Trophoblast cell (in vitro differentiated cells and primary cell): Measurements from ENCODE around the gene FYN.

Experiments
- DNase-seq, 2 donors: peaks; one replicate each; pipeline ENCODE4 v3.0.0-alpha.2; 2016
- H2AFZ ChIP-seq: 2 replicates; pipeline ENCODE4 v1.6.1; 2013; ENCODE audit warnings: low read length, moderate library complexity, mild to moderate bottlenecking; ENCODE audit not compliant: insufficient read depth, poor library complexity
- H2AK5ac ChIP-seq: 2 replicates; pipeline ENCODE4 v1.6.1; 2013; ENCODE audit warnings: mild to moderate bottlenecking, low read length
- H2BK120ac ChIP-seq: 2 replicates; pipeline ENCODE4 v1.6.1; 2013; ENCODE audit warnings: low read length, mild to moderate bottlenecking, moderate library complexity; ENCODE audit not compliant: insufficient read depth, poor library complexity
- H2BK12ac ChIP-seq: 2 replicates; pipeline ENCODE4 v1.6.1; 2013; ENCODE audit warnings: mild to moderate bottlenecking, low read length, moderate library complexity
- H2BK5ac ChIP-seq: 2 replicates; pipeline ENCODE4 v1.6.1; 2013; ENCODE audit warnings: low read length, low read depth, moderate library complexity, mild to moderate bottlenecking; ENCODE audit not compliant: poor library complexity
- H3K14ac ChIP-seq: 2 replicates; pipeline ENCODE4 v1.6.1; 2013; ENCODE audit warnings: mild to moderate bottlenecking, low read length
- H3K18ac ChIP-seq: 2 replicates; pipeline ENCODE4 v1.6.1; 2013; ENCODE audit warnings: mild to moderate bottlenecking, low read length
- H3K23ac ChIP-seq: 2 replicates; pipeline ENCODE4 v1.6.1; 2013; ENCODE audit warnings: low read length
- H3K27ac ChIP-seq: 2 replicates; pipeline ENCODE4 v1.5.1; 2013; ENCODE audit warnings: low read depth, mild to moderate bottlenecking, inconsistent platforms, low read length, moderate library complexity
- H3K27me3 ChIP-seq: 2 replicates; pipeline ENCODE4 v1.6.1; 2013; ENCODE audit warnings: inconsistent platforms, mild to moderate bottlenecking, low read length, moderate library complexity; ENCODE audit not compliant: insufficient read depth
- H3K36me3 ChIP-seq, 2 experiments: 1 replicate in 1 of 2; 2 replicates in 1 of 2; pipeline ENCODE4 v1.6.1; 2013; ENCODE audit warnings: low read length in 2 of 2, mild to moderate bottlenecking in 2 of 2, moderate library complexity in 1 of 2; ENCODE audit not compliant: insufficient read depth in 2 of 2, control insufficient read depth in 1 of 2
- H3K4ac ChIP-seq: 2 replicates; pipeline ENCODE4 v1.6.1; 2013; ENCODE audit warnings: low read depth, mild to moderate bottlenecking, low read length, moderate library complexity
- H3K4me1 ChIP-seq, 2 experiments: 1 replicate in 1 of 2; 2 replicates in 1 of 2; pipeline ENCODE4 v1.6.1; 2013; ENCODE audit warnings: low read length in 2 of 2, mild to moderate bottlenecking in 2 of 2, moderate library complexity in 1 of 2; ENCODE audit not compliant: insufficient read depth in 2 of 2, control insufficient read depth in 1 of 2
- H3K4me2 ChIP-seq: 2 replicates; pipeline ENCODE4 v1.6.1; 2013; ENCODE audit warnings: inconsistent platforms, mild to moderate bottlenecking, low read length, moderate library complexity
- H3K4me3 ChIP-seq: 2 replicates; pipeline ENCODE4 v1.5.1; 2013; ENCODE audit warnings: mild to moderate bottlenecking, low read depth, low read length, inconsistent platforms
- H3K79me1 ChIP-seq: one replicate; pipeline ENCODE4 v1.6.1; 2013; ENCODE audit warnings: low read length
- H3K79me2 ChIP-seq: 2 replicates; pipeline ENCODE4 v1.6.1; 2013; ENCODE audit warnings: low read length, mild to moderate bottlenecking; ENCODE audit not compliant: control insufficient read depth, insufficient read depth, poor library complexity
- H3K9ac ChIP-seq: 2 replicates; pipeline ENCODE4 v1.6.1; 2013; ENCODE audit warnings: mild to moderate bottlenecking, low read length
- H3K9me3 ChIP-seq: 2 replicates; pipeline ENCODE4 v1.6.1; 2013; ENCODE audit warnings: low read depth, mild to moderate bottlenecking, control low read depth, inconsistent platforms, low read length; ENCODE audit not compliant: insufficient read depth
- H4K12ac ChIP-seq: 2 replicates; pipeline ENCODE4 v1.6.1; 2013; ENCODE audit warnings: low read depth, mild to moderate bottlenecking, low read length, moderate library complexity
- H4K8ac ChIP-seq: 2 replicates; pipeline ENCODE4 v1.6.1; 2013; ENCODE audit warnings: low read depth, mild to moderate bottlenecking, low read length, moderate library complexity
- H4K91ac ChIP-seq: one replicate; pipeline ENCODE4 v1.6.1; 2013; ENCODE audit warnings: low read depth, mild to moderate bottlenecking, low read length, moderate library complexity
- WGBS: extraction: QIAGEN DNeasy Blood & Tissue Kit; methylation state at CpG from one replicate; pipeline ENCODE4 v1.1.7; 2013; ENCODE audit warnings: missing lambda C conversion rate; ENCODE audit not compliant: insufficient read length, insufficient coverage; ENCODE audit errors: extremely low coverage; 5-methylcytosine and 5-hydroxymethylcytosine counted together

Gene FYN

DNA sequence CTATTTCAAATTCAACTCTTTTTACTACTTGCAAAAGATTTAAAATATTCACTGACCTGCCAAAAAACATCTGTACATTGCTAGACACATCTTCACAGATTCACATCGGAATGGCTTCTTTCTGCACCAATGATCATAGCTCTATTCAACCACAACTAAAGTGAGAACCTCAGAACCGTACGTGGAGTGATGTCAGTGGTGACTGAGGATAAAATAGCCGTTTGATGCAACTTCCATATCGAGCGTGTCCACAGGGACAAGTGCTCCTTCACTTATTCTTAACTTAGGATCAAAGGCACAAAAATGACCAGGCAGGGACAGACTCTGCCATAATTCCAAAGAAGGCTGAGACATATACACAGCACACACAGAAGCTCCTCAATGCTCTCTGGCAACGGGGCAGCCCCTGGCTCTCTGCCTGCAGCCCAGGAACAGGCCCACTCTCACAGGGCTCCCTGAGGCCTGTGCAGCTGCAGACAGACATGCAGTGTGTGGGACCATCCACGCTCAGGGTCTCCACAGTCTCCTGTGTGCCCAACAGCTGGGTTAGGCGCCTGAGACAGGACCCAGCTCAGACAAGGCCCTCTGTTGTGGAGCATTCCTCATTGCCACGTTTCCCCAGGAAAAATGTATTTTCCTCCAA is 22.8 kb downstream of the FYN start:
- H3K4me2 ChIP-seq = no peak overlapping the region
- H3K36me3 ChIP-seq = no peaks in the 10 kb centered on the region

GRCh38 chr6:111849298-111849697 is 24.0 kb downstream of the FYN start:
- no peak for DNase-seq
- Histone ChIP-seq H4K8ac (no peak overlapping the region), H2BK5ac (no peak overlapping the region), H3K18ac (no peak overlapping the region), H3K9ac (no peak overlapping the region), H3K4me3 (no peak overlapping the region), H2BK12ac (no peak overlapping the region), H3K4ac (no peak overlapping the region), H3K9me3 (no peaks in the 10 kb centered on the region), H2AFZ (no peak overlapping the region), H3K14ac (no peak overlapping the region), H4K12ac (no peak overlapping the region), H3K27me3 (no peaks in the 10 kb centered on the region), H3K27ac (no peak overlapping the region), H2BK120ac (no peak overlapping the region), H3K79me1 (peaks cover 11% of the 10 kb centered on the region), H3K79me2 (peaks cover 4% of the 10 kb centered on the region), H3K4me2 (no peak overlapping the region), H3K36me3 (no peaks in the 10 kb centered on the region), H3K23ac (no peak overlapping the region), H4K91ac (no peak overlapping the region), H2AK5ac (no peak overlapping the region), H3K4me1 (peaks cover 16 to 21% of the 10 kb centered on the region in 2 experiments)
- WGBS = no CpG with 5 or more reads among the region's 5 CpGs

More for the DNA sequence above, 22.8 kb downstream of the FYN start:
- Histone ChIP-seq H2BK120ac (no peak overlapping the region), H3K79me2 (peaks cover 2% of the 10 kb centered on the region), H4K91ac (no peak overlapping the region), H3K18ac (no peak overlapping the region), H3K9ac (no peak overlapping the region), H3K4me3 (no peak overlapping the region), H4K12ac (no peak overlapping the region), H3K27me3 (no peaks in the 10 kb centered on the region), H2BK5ac (no peak overlapping the region), H3K4ac (no peak overlapping the region), H2AK5ac (no peak overlapping the region), H3K9me3 (no peaks in the 10 kb centered on the region), H3K27ac (no peak overlapping the region), H3K23ac (no peak overlapping the region), H3K14ac (no peak overlapping the region), H2BK12ac (no peak overlapping the region), H3K79me1 (peaks cover 7% of the 10 kb centered on the region), H4K8ac (no peak overlapping the region), H3K4me1 (peaks cover 7 to 13% of the 10 kb centered on the region in 2 experiments), H2AFZ (no peak overlapping the region)
- DNase-seq = no peak
- WGBS = no CpG with 5 or more reads among the region's 10 CpGs

DNA sequence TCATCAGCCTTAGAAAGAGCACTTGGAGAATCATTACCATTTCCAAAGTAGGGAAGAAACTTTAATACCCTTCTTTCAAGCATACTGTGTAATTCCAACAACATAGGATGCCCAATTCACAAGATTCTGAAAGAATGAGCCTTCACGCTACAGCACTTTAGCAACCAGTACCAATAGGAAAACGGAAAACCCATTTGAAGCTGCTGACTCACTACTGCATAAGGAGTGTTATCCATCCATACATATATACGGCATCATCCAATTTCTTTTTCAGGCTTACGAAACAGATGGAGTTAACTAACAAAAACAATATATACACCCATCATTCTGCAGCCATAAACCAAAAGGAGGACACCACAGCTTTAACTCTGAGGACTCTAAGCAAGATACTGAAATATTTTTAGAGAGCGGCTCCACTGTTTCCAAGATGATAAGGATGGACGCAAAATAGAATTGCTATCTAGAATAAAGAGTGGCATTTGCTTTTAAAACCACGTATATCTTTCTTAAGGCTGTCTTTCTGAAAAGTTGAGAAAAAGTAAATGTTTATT is 24.9 kb downstream of the FYN start:
- Histone ChIP-seq H3K23ac (no peak overlapping the region), H3K4me2 (no peak overlapping the region), H4K12ac (no peak overlapping the region)

GRCh38 chr6:111846492-111847409 is 26.5 kb downstream of the FYN start:
- peaks cover 17% of the 10 kb centered on the region for H3K79me1 ChIP-seq
- no peak for DNase-seq
- H3K27me3 ChIP-seq = no peaks in the 10 kb centered on the region
- H3K27ac ChIP-seq = no peak overlapping the region
- H3K9me3 ChIP-seq = no peaks in the 10 kb centered on the region
- no peak overlapping the region for H2AFZ ChIP-seq
- no peak overlapping the region for H3K9ac ChIP-seq
- no peak overlapping the region for H3K4me3 ChIP-seq
- H3K4ac ChIP-seq = no peak overlapping the region
- no peak overlapping the region for H4K8ac ChIP-seq
- no peak overlapping the region for H3K14ac ChIP-seq
- H3K79me2 ChIP-seq = peaks cover 6% of the 10 kb centered on the region
- no peak overlapping the region for H2BK12ac ChIP-seq
- H3K4me1 ChIP-seq = peaks cover 22 to 24% of the 10 kb centered on the region in 2 experiments
- no peak overlapping the region for H2AK5ac ChIP-seq
- H3K4me2 ChIP-seq = no peak overlapping the region
- H2BK5ac ChIP-seq = no peak overlapping the region
- no peak overlapping the region for H4K12ac ChIP-seq
- no peak overlapping the region for H3K23ac ChIP-seq
- WGBS = no CpG with 5 or more reads among the region's 5 CpGs
- no peak overlapping the region for H2BK120ac ChIP-seq
- peaks cover 0 to 2% of the 10 kb centered on the region in 2 experiments for H3K36me3 ChIP-seq
- no peak overlapping the region for H4K91ac ChIP-seq
- peak overlapping the region; percentile 11 for H3K18ac ChIP-seq

More for the DNA sequence above, 24.9 kb downstream of the FYN start:
- Histone ChIP-seq H2BK5ac (no peak overlapping the region), H3K4ac (no peak overlapping the region), H3K79me2 (peaks cover 4% of the 10 kb centered on the region), H3K27me3 (no peaks in the 10 kb centered on the region), H3K18ac (no peak overlapping the region), H2AK5ac (no peak overlapping the region), H2BK120ac (no peak overlapping the region), H3K9me3 (no peaks in the 10 kb centered on the region), H2AFZ (no peak overlapping the region), H2BK12ac (no peak overlapping the region), H3K36me3 (no peaks in the 10 kb centered on the region), H4K8ac (no peak overlapping the region), H3K4me1 (peaks cover 18 to 22% of the 10 kb centered on the region in 2 experiments), H3K9ac (no peak overlapping the region), H3K79me1 (peaks cover 11% of the 10 kb centered on the region), H4K91ac (no peak overlapping the region), H3K27ac (no peak overlapping the region), H3K4me3 (no peak overlapping the region), H3K14ac (no peak overlapping the region)
- DNase-seq = no peak
- no CpG with 5 or more reads among the region's 7 CpGs for WGBS
